Uterus (tissue), 2 donors: Measurements from ENCODE around the gene CD226.

Experiments
- POLR2A ChIP-seq, 2 donors: fragments of 450-650 bp; IDR thresholded peaks; one replicate each; pipeline ENCODE4 v1.6.1; 2016; ENCODE audit warnings: antibody characterized with exemption in 2 of 2, mild to moderate bottlenecking in 1 of 2, moderate library complexity in 1 of 2
- TF ChIP-seq, protein P1 (sequence below), 4 experiments: fragments of 200-600 bp in 2 of 4; fragments of 450-650 bp in 2 of 4; sonication (generic) in 2 of 4; IDR thresholded peaks; one replicate each; pipeline ENCODE4 v1.5.1; 2016 to 2019; ENCODE audit warnings: antibody characterized with exemption in 4 of 4, mild to moderate bottlenecking in 2 of 4, moderate library complexity in 1 of 4

DNA sequence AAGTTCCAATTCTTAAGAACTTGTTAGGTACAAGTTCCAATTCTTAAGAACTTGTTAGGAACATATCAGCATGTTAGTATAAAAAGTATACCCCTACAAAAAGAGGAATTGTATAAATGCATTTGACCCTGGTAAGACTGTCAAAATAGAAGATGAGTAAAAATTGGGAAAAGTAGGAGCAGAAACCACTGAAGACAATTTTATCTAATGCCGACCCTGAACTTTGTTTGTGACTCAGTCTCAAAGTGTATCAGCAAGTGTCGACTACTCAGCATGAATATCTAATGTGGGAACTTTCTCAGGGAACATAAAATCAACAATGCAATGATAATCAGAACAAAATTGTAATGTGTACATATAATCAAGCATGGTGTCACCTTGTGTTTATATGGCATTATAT, 583 bp upstream of the CD226 start:
- TF ChIP-seq, protein P1, sequence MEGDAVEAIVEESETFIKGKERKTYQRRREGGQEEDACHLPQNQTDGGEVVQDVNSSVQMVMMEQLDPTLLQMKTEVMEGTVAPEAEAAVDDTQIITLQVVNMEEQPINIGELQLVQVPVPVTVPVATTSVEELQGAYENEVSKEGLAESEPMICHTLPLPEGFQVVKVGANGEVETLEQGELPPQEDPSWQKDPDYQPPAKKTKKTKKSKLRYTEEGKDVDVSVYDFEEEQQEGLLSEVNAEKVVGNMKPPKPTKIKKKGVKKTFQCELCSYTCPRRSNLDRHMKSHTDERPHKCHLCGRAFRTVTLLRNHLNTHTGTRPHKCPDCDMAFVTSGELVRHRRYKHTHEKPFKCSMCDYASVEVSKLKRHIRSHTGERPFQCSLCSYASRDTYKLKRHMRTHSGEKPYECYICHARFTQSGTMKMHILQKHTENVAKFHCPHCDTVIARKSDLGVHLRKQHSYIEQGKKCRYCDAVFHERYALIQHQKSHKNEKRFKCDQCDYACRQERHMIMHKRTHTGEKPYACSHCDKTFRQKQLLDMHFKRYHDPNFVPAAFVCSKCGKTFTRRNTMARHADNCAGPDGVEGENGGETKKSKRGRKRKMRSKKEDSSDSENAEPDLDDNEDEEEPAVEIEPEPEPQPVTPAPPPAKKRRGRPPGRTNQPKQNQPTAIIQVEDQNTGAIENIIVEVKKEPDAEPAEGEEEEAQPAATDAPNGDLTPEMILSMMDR (IDR thresholded peaks at IDR 0.05), result no peak
- TF ChIP-seq POLR2A (IDR thresholded peaks at IDR 0.05), result no peak
